GM12874 (cell line): Measurements from ENCODE around the gene ZFYVE1.

Experiments used
- CTCF ChIP-seq: IDR thresholded peaks from 2 replicates; pipeline ENCODE4 v1.5.1; 2011; ENCODE audit warnings: low read depth, mild to moderate bottlenecking, control low read depth, low read length, moderate library complexity; ENCODE audit not compliant: insufficient read depth

Gene ZFYVE1

GRCh38 chr14:72990171-72990570, 36.7 kb downstream of the ZFYVE1 start:
- no peak for TF ChIP-seq CTCF

GRCh38 chr14:72986857-72987256, 40.0 kb downstream of the ZFYVE1 start:
- no peak for TF ChIP-seq CTCF

- no peak for TF ChIP-seq CTCF
These were observed 40.7 kb downstream of the ZFYVE1 start for GRCh38 chr14:72986214-72986613.

GRCh38 chr14:72982146-72982708, 44.7 kb downstream of the ZFYVE1 start:
- TF ChIP-seq CTCF, result no peak

GRCh38 chr14:72980863-72981262, 46.0 kb downstream of the ZFYVE1 start:
- TF ChIP-seq CTCF, result no peak

- no peak for TF ChIP-seq CTCF
These were observed 48.0 kb downstream of the ZFYVE1 start for GRCh38 chr14:72978856-72979255.

GRCh38 chr14:72975770-72976169, 51.1 kb downstream of the ZFYVE1 start:
- no peak for TF ChIP-seq CTCF
